Measurements from ENCODE around the gene EYS.

The EYS gene

DNA sequence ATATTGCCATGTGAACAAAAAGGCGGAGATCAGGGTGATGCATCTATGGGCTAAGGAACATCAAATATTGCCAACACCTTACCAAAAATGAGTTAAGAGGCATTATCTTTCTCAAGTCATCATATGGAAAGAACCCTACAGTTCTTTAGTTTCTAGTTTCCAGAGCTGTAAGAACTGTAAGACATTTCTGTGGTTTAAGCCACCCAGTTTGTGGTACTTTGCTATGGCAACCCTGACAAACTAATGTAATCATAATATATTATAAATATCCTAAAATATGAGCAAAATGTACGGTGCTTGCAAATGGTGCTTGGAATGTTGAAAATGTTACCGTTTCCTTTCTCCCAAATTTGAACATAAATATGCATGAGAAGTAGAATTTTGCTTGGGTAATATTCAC lies 1721.8 kb downstream of the EYS start:
- Histone ChIP-seq H2AFZ (ENCODE audit: low read length) (no peak overlapping the region), H4K20me1 (ENCODE audit: insufficient read depth, low read length) (no peaks in the 10 kb centered on the region), H3K9me3 (replicated peaks; ENCODE audit: insufficient read depth, low read length) (no peaks in the 10 kb centered on the region), H3K9me2 (replicated peaks; ENCODE audit: insufficient read depth, low read length) (no peaks in the 10 kb centered on the region), H3K4me3 (ENCODE audit: low read length) (no peak overlapping the region), H3F3A (ENCODE audit: insufficient read depth, low read length) (no peaks in the 10 kb centered on the region), H3K27ac (ENCODE audit: low read length) (no peak overlapping the region), H3K79me2 (ENCODE audit: low read length) (no peaks in the 10 kb centered on the region), H3K36me3 (replicated peaks; ENCODE audit: insufficient read depth, low read length) (no peaks in the 10 kb centered on the region), H3K27me3 (replicated peaks; ENCODE audit: insufficient read depth, low read length) (no peaks in the 10 kb centered on the region), H3K9ac (ENCODE audit: low read length) (no peak overlapping the region), H3K4me2 (ENCODE audit: low read depth, low read length) (no peak overlapping the region), H3K4me1 (ENCODE audit: low read length) (no peaks in the 10 kb centered on the region)
- DNase-seq = no peak
- TF ChIP-seq, protein P1, sequence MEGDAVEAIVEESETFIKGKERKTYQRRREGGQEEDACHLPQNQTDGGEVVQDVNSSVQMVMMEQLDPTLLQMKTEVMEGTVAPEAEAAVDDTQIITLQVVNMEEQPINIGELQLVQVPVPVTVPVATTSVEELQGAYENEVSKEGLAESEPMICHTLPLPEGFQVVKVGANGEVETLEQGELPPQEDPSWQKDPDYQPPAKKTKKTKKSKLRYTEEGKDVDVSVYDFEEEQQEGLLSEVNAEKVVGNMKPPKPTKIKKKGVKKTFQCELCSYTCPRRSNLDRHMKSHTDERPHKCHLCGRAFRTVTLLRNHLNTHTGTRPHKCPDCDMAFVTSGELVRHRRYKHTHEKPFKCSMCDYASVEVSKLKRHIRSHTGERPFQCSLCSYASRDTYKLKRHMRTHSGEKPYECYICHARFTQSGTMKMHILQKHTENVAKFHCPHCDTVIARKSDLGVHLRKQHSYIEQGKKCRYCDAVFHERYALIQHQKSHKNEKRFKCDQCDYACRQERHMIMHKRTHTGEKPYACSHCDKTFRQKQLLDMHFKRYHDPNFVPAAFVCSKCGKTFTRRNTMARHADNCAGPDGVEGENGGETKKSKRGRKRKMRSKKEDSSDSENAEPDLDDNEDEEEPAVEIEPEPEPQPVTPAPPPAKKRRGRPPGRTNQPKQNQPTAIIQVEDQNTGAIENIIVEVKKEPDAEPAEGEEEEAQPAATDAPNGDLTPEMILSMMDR (IDR thresholded peaks at IDR 0.05; ENCODE audit: low read length) = no peak
- TF ChIP-seq EZH2phosphoT487 (IDR thresholded peaks at IDR 0.05; ENCODE audit: low read length) (no peak), EZH2 (optimal IDR thresholded peaks at IDR 0.05; ENCODE audit: low read depth, low read length) (no peak)

DNA sequence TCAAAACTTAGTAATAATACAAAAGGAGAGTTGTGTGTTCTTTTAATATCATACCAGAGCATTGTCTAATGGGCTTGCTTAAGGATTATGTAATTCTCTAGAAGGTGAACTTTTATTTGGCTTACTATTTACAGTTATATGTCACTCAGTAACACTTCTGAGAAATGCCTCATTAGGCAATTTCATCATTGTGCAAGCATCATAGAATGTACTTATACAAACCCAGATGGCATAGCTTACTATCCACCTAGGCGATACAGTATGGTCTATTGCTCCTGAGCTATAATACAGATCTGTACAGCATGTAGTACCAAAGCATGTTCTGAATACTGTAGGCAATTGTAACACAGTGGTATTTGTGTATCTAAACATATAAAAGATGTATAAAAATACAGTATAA lies 1731.3 kb downstream of the EYS start:
- Histone ChIP-seq H3K79me2 (ENCODE audit: low read length) (no peaks in the 10 kb centered on the region), H3K4me3 (ENCODE audit: low read length) (no peak overlapping the region), H3K9me2 (replicated peaks; ENCODE audit: insufficient read depth, low read length) (no peaks in the 10 kb centered on the region), H3K27me3 (replicated peaks; ENCODE audit: insufficient read depth, low read length) (no peaks in the 10 kb centered on the region), H3F3A (ENCODE audit: insufficient read depth, low read length) (no peaks in the 10 kb centered on the region), H3K4me2 (ENCODE audit: low read depth, low read length) (no peak overlapping the region), H3K9me3 (replicated peaks; ENCODE audit: insufficient read depth, low read length) (no peaks in the 10 kb centered on the region), H2AFZ (ENCODE audit: low read length) (no peak overlapping the region), H3K27ac (ENCODE audit: low read length) (no peak overlapping the region), H3K9ac (ENCODE audit: low read length) (no peak overlapping the region), H4K20me1 (ENCODE audit: insufficient read depth, low read length) (no peaks in the 10 kb centered on the region), H3K36me3 (replicated peaks; ENCODE audit: insufficient read depth, low read length) (no peaks in the 10 kb centered on the region), H3K4me1 (ENCODE audit: low read length) (no peaks in the 10 kb centered on the region)
- no peak for DNase-seq
- no peak for TF ChIP-seq EZH2 (optimal IDR thresholded peaks at IDR 0.05; ENCODE audit: low read depth, low read length)
- TF ChIP-seq EZH2phosphoT487 (IDR thresholded peaks at IDR 0.05; ENCODE audit: low read length) = no peak
- TF ChIP-seq, protein P1 (IDR thresholded peaks at IDR 0.05; ENCODE audit: low read length) = no peak

DNA sequence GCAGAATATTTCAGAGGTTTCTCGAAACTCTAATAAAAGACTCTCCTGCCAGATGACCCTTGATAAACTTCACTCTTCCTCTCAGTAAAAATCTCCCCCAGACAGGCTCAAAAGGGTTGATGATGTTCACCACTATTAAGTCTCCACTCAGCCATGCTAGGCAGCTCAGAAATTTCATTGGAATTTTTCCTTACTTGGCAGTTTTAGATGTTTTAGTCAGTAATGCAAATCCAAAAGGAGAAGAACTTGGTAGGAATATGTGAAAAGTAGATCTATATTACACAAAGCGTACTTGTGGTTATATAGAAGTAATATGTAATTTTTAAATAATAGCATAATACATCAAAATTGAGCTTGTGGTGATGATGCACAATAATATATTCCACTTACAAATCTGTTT lies 1738.4 kb downstream of the EYS start:
- Histone ChIP-seq H3K9me3 (replicated peaks; ENCODE audit: insufficient read depth, low read length) (no peaks in the 10 kb centered on the region), H3K27me3 (replicated peaks; ENCODE audit: insufficient read depth, low read length) (no peaks in the 10 kb centered on the region), H4K20me1 (ENCODE audit: insufficient read depth, low read length) (no peaks in the 10 kb centered on the region), H2AFZ (ENCODE audit: low read length) (no peak overlapping the region), H3K4me3 (ENCODE audit: low read length) (no peak overlapping the region), H3K27ac (ENCODE audit: low read length) (no peak overlapping the region), H3K4me1 (ENCODE audit: low read length) (no peaks in the 10 kb centered on the region; the same call in 1 of the 2 replicates), H3K4me2 (ENCODE audit: low read depth, low read length) (no peak overlapping the region), H3K9me2 (replicated peaks; ENCODE audit: insufficient read depth, low read length) (no peaks in the 10 kb centered on the region), H3F3A (ENCODE audit: insufficient read depth, low read length) (no peaks in the 10 kb centered on the region), H3K36me3 (replicated peaks; ENCODE audit: insufficient read depth, low read length) (no peaks in the 10 kb centered on the region), H3K9ac (ENCODE audit: low read length) (no peak overlapping the region), H3K79me2 (ENCODE audit: low read length) (no peaks in the 10 kb centered on the region)
- TF ChIP-seq, protein P1 (IDR thresholded peaks at IDR 0.05; ENCODE audit: low read length) = no peak
- TF ChIP-seq EZH2 (optimal IDR thresholded peaks at IDR 0.05; ENCODE audit: low read depth, low read length) = no peak
- no peak for TF ChIP-seq EZH2phosphoT487 (IDR thresholded peaks at IDR 0.05; ENCODE audit: low read length)
- DNase-seq = no peak

Measured in MM.1S (cell line).